Peyer's patch (tissue), 4 donors: ENCODE data around the gene CNOT3. TPM values are rescaled to one million over a fixed set of nuclear protein-coding genes. Genes with fewer than 3 reads are reported as not detected.

ENCODE experiments used
- DNase-seq, 3 donors: peaks; one replicate each; pipeline ENCODE4 v3.0.0-alpha.2; 2017 to 2019
- H3K27ac ChIP-seq, 4 donors: fragments of 200-600 bp; sonication (generic); one replicate each; pipeline ENCODE4 v1.5.1; 2016 to 2019
- H3K27me3 ChIP-seq, 2 donors: fragments of 200-600 bp; sonication (generic); one replicate each; pipeline ENCODE4 v1.5.1; 2019
- H3K36me3 ChIP-seq, 3 donors: fragments of 200-600 bp; sonication (generic); one replicate each; pipeline ENCODE4 v1.5.1; 2016 to 2019
- H3K4me1 ChIP-seq, 4 donors: fragments of 200-600 bp; sonication (generic); one replicate each; pipeline ENCODE4 v1.5.1; 2016 to 2019
- H3K4me3 ChIP-seq, 4 donors: fragments of 200-600 bp; sonication (generic); 1 replicate in 3 of 4; 2 replicates in 1 of 4; pipeline ENCODE4 v1.5.1; 2016 to 2019; ENCODE audit warnings: mild to moderate bottlenecking in 1 of 4
- H3K9me3 ChIP-seq, 4 donors: fragments of 200-600 bp; sonication (generic); one replicate each; pipeline ENCODE4 v1.5.1; 2016 to 2019; ENCODE audit warnings: mild to moderate bottlenecking in 1 of 4
- CTCF ChIP-seq, 6 experiments: fragments of 450-650 bp in 4 of 6; fragments of 200-600 bp in 2 of 6; sonication (generic) in 1 of 6; IDR thresholded peaks; one replicate each; pipeline ENCODE4 v1.5.1; 2017 to 2019; ENCODE audit warnings: antibody characterized with exemption in 6 of 6, mild to moderate bottlenecking in 3 of 6, moderate library complexity in 1 of 6
- POLR2A ChIP-seq, 2 donors: fragments of 450-650 bp; IDR thresholded peaks; one replicate each; pipeline ENCODE4 v1.5.1; 2017; ENCODE audit warnings: antibody characterized with exemption in 2 of 2, mild to moderate bottlenecking in 2 of 2, moderate library complexity in 2 of 2
- total RNA-seq, 4 donors: library from RNA; depleted of rRNA; stranded (reverse); fragments of >200 nt; gene quantifications; one replicate each; pipeline ENCODE4 v1.1.0, GENCODE V29; 2016

The CNOT3 gene
- total RNA-seq, 4 donors from 2014 or later, result 26.1 to 99.9 (median 38.9) TPM

- Histone ChIP-seq H3K4me1 (peaks cover 0 to 12% (median 7%) of the 10 kb centered on the region in 4 donors), H3K4me3 (no peak overlapping the region), H3K27me3 (no peaks in the 10 kb centered on the region), H3K36me3 (peaks cover 0 to 24% (median 0%) of the 10 kb centered on the region in 3 donors), H3K9me3 (no peaks in the 10 kb centered on the region), H3K27ac (no peak overlapping the region)
- no peak for TF ChIP-seq CTCF (IDR thresholded peaks at IDR 0.05)
- no peak for TF ChIP-seq POLR2A (IDR thresholded peaks at IDR 0.05)
- DNase-seq, result no peak
These were observed 4.1 kb upstream of the CNOT3 start for GRCh38 chr19:54133312-54133956.

- Histone ChIP-seq H3K4me3 (no peak overlapping the region), H3K4me1 (peaks cover 0 to 19% (median 9%) of the 10 kb centered on the region in 4 donors), H3K9me3 (no peaks in the 10 kb centered on the region), H3K27ac (no peak overlapping the region), H3K36me3 (peaks cover 0 to 18% (median 0%) of the 10 kb centered on the region in 3 donors), H3K27me3 (no peaks in the 10 kb centered on the region)
- DNase-seq, result no peak
- TF ChIP-seq POLR2A (IDR thresholded peaks at IDR 0.05), result no peak
- TF ChIP-seq CTCF (IDR thresholded peaks at IDR 0.05), result no peak
These were observed 3.5 kb upstream of the CNOT3 start for GRCh38 chr19:54133957-54134590.

- H3K4me1 ChIP-seq, result peaks cover 0 to 41% (median 15%) of the 10 kb centered on the region in 4 donors
- H3K36me3 ChIP-seq, result peaks cover 0 to 19% (median 0%) of the 10 kb centered on the region in 3 donors
- no peaks in the 10 kb centered on the region for H3K27me3 ChIP-seq
- peak in 1 of 3 donors; percentile 27 for DNase-seq
- H3K27ac ChIP-seq, result peak overlapping the region; percentile 13 to 97 (median 50)
- TF ChIP-seq POLR2A (IDR thresholded peaks at IDR 0.05) (no peak), CTCF (IDR thresholded peaks at IDR 0.05) (no peak)
- H3K4me3 ChIP-seq, result peak overlapping the region; percentile 22 to 54 (median 45)
- no peaks in the 10 kb centered on the region for H3K9me3 ChIP-seq
These were observed 1.3 kb upstream of the CNOT3 start for GRCh38 chr19:54136086-54136863.

GRCh38 chr19:54136864-54137698, 481 bp upstream of the CNOT3 start:
- peak overlapping the region; percentile 82 to 100 (median 96) for H3K4me3 ChIP-seq
- H3K27me3 ChIP-seq, result no peaks in the 10 kb centered on the region
- peaks cover 0 to 43% (median 15%) of the 10 kb centered on the region in 4 donors for H3K4me1 ChIP-seq
- no peaks in the 10 kb centered on the region for H3K9me3 ChIP-seq
- DNase-seq, result peak; percentile 98 to 100 (median 99)
- peaks cover 0 to 20% (median 0%) of the 10 kb centered on the region in 3 donors for H3K36me3 ChIP-seq
- H3K27ac ChIP-seq, result peak overlapping the region; percentile 91 to 98 (median 95)
- TF ChIP-seq CTCF (IDR thresholded peaks at IDR 0.05) (no peak), POLR2A (IDR thresholded peaks at IDR 0.05) (peak; percentile 31 to 87)
